GM12878 (cell line): Measurements from ENCODE around the gene CTNNA3. TPM values are rescaled to one million over a fixed set of nuclear protein-coding genes. Genes with fewer than 3 reads are reported as not detected.

Experiments
- BRCA1 ChIP-seq: IDR thresholded peaks from 2 replicates; pipeline ENCODE4 v1.6.1; 2011; ENCODE audit warnings: low read depth, low read length, improper control_type of control experiment
- CTCF ChIP-seq, 3 experiments: IDR thresholded peaks in 2 of 3; conservative IDR thresholded peaks in 1 of 3; 2 replicates each; pipeline ENCODE4 v1.5.1; 2011; ENCODE audit warnings: low read depth in 3 of 3, low read length in 3 of 3, mild to moderate bottlenecking in 3 of 3, control low read depth in 2 of 3, moderate library complexity in 2 of 3, inconsistent platforms in 1 of 3, mixed read lengths in 1 of 3; ENCODE audit not compliant: control insufficient read depth in 2 of 3, insufficient read depth in 1 of 3; ENCODE audit errors: extremely low read depth in 1 of 3
- CUX1 ChIP-seq: IDR thresholded peaks from 2 replicates; pipeline ENCODE4 v1.6.1; 2012; ENCODE audit warnings: improper control_type of control experiment, low read depth, low read length; ENCODE audit not compliant: insufficient replicate concordance
- MYB ChIP-seq: fragments of 150-350 bp; IDR thresholded peaks from 2 replicates; pipeline ENCODE4 v1.6.1; 2014; ENCODE audit warnings: mild to moderate bottlenecking, low read depth, low read length, borderline replicate concordance
- PAX8 ChIP-seq: fragments of 450-650 bp; IDR thresholded peaks from 2 replicates; pipeline ENCODE4 v1.6.1; 2017; ENCODE audit warnings: mild to moderate bottlenecking, moderate library complexity
- RFX5 ChIP-seq: IDR thresholded peaks from 2 replicates; pipeline ENCODE4 v1.6.1; 2011; ENCODE audit warnings: low read depth, low read length, improper control_type of control experiment
- RUNX3 ChIP-seq: IDR thresholded peaks from 2 replicates; pipeline ENCODE4 v1.6.1; 2012; ENCODE audit warnings: low read length, inconsistent platforms
- SMC3 ChIP-seq: IDR thresholded peaks from 2 replicates; pipeline ENCODE4 v1.6.1; 2011; ENCODE audit warnings: low read length, improper control_type of control experiment, borderline replicate concordance
- SREBF2 ChIP-seq: IDR thresholded peaks from 2 replicates; pipeline ENCODE4 v1.6.1; 2012; ENCODE audit warnings: mild to moderate bottlenecking, low read length
- YY1 ChIP-seq: IDR thresholded peaks from 2 replicates; pipeline ENCODE4 v1.6.1; 2011; ENCODE audit warnings: low read depth, mild to moderate bottlenecking, low read length
- ZBTB11 ChIP-seq: fragments of 450-650 bp; formaldehyde crosslinking; IDR thresholded peaks from 2 replicates; pipeline ENCODE4 v1.5.0; 2022; ENCODE audit warnings: mild to moderate bottlenecking, missing genetic modification characterization
- ZNF24 ChIP-seq: fragments of 450-650 bp; IDR thresholded peaks from 2 replicates; pipeline ENCODE4 v1.6.1; 2017; ENCODE audit warnings: antibody characterized with exemption, mild to moderate bottlenecking
- ZNF384 ChIP-seq: IDR thresholded peaks from 2 replicates; pipeline ENCODE4 v1.6.1; 2012; ENCODE audit warnings: low read depth, mild to moderate bottlenecking, low read length, improper control_type of control experiment, borderline replicate concordance
- ZZZ3 ChIP-seq: IDR thresholded peaks from 2 replicates; pipeline ENCODE4 v1.6.1; 2011; ENCODE audit warnings: low read depth; ENCODE audit not compliant: control insufficient read depth, insufficient read length
- polyA plus RNA-seq, 11 experiments: library from polyadenylated mRNA; depleted of rRNA in 4 of 11; unstranded in 6 of 11; stranded (reverse) in 5 of 11; fragments of >200 nt; fragmentation: Nextera tagmentation in 4 of 11; fragmentation: Illumina TruSeq in 1 of 11; extraction: Ambion mirVana in 4 of 11; extraction: Trizol in 1 of 11; gene quantifications; 1 replicate in 1 of 11; 2 replicates in 10 of 11; pipeline versions ENCODE4 v1.2.1 to v1.2.3, GENCODE V29; 2011 to 2016; ENCODE audit warnings: inconsistent platforms in 2 of 11, missing spikeins in 2 of 11, low read depth in 1 of 11
- total RNA-seq, 4 experiments: library from RNA; depleted of rRNA in 3 of 4; stranded (reverse); fragments of >200 nt in 3 of 4; fragmentation: Illumina TruSeq in 1 of 4; extraction: Trizol in 1 of 4; gene quantifications; 2 replicates each; pipeline versions ENCODE4 v1.2.1 to v1.2.3, GENCODE V29; 2013 to 2021
- TF ChIP-seq, protein P1 (sequence below): fragments of 450-650 bp; IDR thresholded peaks from 2 replicates; pipeline ENCODE4 v1.6.1; 2016; ENCODE audit warnings: mild to moderate bottlenecking

The CTNNA3 gene
- total and polyA plus RNA-seq, 10 of the 15 experiments (the other 5 are each of a cell fraction or from before 2014, with no cell fraction given) = under 0.01 to 4.5 (median 0.22) TPM; not detected in 2

- TF ChIP-seq ZNF24 (no peak), ZBTB11 (no peak), BRCA1 (no peak), CTCF (IDR thresholded peaks at IDR 0.05 in 2 of 3, conservative IDR thresholded peaks at IDR 0.05 in 1 of 3; ENCODE audit: control insufficient read depth in 2 of 3, extremely low read depth in 1 of 3, insufficient read depth in 1 of 3, low read depth in 3 of 3, low read length in 3 of 3) (peak; percentile 67 to 76 (median 70); a peak in 5 of 6 replicates), ZNF384 (no peak), RFX5 (no peak), CUX1 (no peak), SMC3 (peak; percentile 38; the same call in 1 of the 2 replicates), PAX8 (no peak), ZZZ3 (no peak), SREBF2 (no peak), RUNX3 (peak; percentile 39), YY1 (peak; percentile 37; the same call in 1 of the 2 replicates), MYB (no peak)
- TF ChIP-seq, protein P1, sequence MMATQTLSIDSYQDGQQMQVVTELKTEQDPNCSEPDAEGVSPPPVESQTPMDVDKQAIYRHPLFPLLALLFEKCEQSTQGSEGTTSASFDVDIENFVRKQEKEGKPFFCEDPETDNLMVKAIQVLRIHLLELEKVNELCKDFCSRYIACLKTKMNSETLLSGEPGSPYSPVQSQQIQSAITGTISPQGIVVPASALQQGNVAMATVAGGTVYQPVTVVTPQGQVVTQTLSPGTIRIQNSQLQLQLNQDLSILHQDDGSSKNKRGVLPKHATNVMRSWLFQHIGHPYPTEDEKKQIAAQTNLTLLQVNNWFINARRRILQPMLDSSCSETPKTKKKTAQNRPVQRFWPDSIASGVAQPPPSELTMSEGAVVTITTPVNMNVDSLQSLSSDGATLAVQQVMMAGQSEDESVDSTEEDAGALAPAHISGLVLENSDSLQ = peak; percentile 30; the same call in 1 of the 2 replicates
Measured at GRCh38 chr10:66925896-66926715, 769.9 kb downstream of the CTNNA3 start, which contains the start of gene LRRTM3 (continued).
